ENCODE results near the gene CDK2.
"Not testable (repeated sequence)": the region's sequence is repeated elsewhere in the genome, so short reads cannot be mapped to it uniquely, and the experiment has no call there.

The CDK2 gene

DNA sequence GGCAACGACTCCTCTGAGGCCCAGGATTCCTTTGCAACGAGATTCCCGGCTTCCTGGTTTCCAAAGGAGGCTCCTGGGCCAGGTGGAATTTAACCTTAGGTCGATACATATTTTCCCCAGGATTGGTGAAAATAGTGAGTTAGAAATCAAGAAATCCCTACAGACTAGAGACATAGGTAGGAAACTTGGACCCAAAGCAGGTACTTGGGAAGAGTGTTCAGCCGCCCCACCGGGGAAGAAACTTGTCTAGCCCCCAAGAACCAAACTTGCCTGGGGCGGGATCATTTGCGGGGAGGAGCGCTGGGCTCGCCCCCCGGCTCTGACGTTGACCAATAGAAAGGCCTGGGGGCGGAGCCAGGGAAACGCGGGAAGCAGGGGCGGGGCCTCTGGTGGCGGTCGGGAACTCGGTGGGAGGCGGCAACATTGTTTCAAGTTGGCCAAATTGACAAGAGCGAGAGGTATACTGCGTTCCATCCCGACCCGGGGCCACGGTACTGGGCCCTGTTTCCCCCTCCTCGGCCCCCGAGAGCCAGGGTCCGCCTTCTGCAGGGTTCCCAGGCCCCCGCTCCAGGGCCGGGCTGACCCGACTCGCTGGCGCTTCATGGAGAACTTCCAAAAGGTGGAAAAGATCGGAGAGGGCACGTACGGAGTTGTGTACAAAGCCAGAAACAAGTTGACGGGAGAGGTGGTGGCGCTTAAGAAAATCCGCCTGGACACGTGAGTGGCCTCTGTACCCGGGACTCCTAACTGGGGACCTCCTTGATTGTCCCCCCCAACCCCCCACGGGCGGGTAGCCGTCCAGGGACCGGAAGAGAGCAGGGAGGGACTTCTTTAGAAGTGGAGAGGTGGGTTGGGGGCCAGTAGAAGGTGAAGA is at the start of gene CDK2:
TSS of gene CDK2 (plus strand) at position 423 of the 874 bp plus-strand sequence. CDS start at position 602, 179 bp downstream.
- peak; percentile 78 to 87 for DNase-seq (ENCODE audit: low read depth in 1 of 2, low spot score in 1 of 2)

GRCh38 chr12:55919032-55919431 is 47.6 kb upstream of the CDK2 start:
- not testable (repeated sequence) for DNase-seq (ENCODE audit: low read depth in 1 of 2, low spot score in 1 of 2)

- DNase-seq (ENCODE audit: low read depth in 1 of 2, low spot score in 1 of 2): no peak
These were observed 44.5 kb upstream of the CDK2 start for GRCh38 chr12:55922126-55922525.

DNA sequence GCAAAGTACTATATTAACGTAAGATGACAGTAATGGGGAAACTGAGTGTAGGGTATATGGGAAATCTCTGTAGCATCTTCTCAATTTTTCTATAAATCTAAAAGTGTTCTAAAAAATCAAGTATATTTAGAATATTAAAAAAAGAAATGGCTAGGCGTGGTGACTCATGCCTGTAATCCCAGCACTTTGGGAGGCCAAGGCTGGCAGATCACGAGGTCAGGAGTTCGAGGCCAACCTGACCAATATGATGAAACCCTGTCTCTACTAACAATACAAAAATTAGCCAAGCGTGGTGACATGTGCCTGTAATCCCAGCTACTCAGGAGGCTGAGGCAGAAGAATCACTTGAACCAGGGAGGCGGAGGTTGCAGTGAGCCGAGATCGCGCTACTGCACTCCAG is 43.0 kb upstream of the CDK2 start:
- DNase-seq (ENCODE audit: low read depth in 1 of 2, low spot score in 1 of 2): not testable (repeated sequence)

GRCh38 chr12:55925371-55925770 is 41.3 kb upstream of the CDK2 start:
- no peak for DNase-seq (ENCODE audit: low read depth in 1 of 2, low spot score in 1 of 2)

GRCh38 chr12:55925870-55926737 is 40.5 kb upstream of the CDK2 start:
- no peak for DNase-seq (ENCODE audit: low read depth in 1 of 2, low spot score in 1 of 2)

GRCh38 chr12:55926738-55927587 is 39.7 kb upstream of the CDK2 start:
- DNase-seq (ENCODE audit: low read depth in 1 of 2, low spot score in 1 of 2): peak; percentile 79 to 91

- DNase-seq (ENCODE audit: low read depth in 1 of 2, low spot score in 1 of 2): peak in 1 of 2 donors; percentile 56
These were observed 38.8 kb upstream of the CDK2 start, which contains the start of gene PYM1 for GRCh38 chr12:55927588-55928502. Gene PYM1, minus strand, starts transcription at chr12:55927894. Its CDS starts 133 bp downstream, at chr12:55927761.

DNA sequence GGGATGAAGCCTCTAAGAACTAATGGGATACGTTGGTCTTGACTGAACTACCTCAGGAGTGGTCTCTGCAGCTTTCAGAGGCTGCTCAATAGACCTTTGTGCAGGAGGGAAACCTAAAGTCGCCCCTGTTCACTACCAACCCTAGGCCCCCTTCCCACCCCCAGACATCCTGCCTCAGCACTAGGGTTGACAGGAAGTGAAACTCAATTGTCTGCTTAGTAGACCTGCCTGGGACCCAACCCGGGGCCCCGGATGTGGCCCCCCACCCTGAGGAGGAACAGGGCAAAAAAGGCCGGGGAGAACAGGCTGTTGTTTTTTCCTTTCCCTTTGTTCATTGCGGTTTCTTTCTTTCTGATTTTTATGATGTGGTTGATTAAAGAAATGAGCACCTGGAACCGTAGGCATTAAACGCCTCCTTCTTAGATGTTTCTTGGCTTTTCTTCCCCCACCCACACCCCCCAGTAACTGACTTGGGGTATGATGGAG is 37.3 kb upstream of the CDK2 start:
- DNase-seq (ENCODE audit: low read depth in 1 of 2, low spot score in 1 of 2): peak; percentile 58 to 84

GRCh38 chr12:55930771-55931316 is 35.8 kb upstream of the CDK2 start, which contains the start of gene DGKA:
Gene DGKA, plus strand, starts transcription at chr12:55931162. Its CDS starts 5,342 bp downstream, at chr12:55936504.
- DNase-seq (ENCODE audit: low read depth in 1 of 2, low spot score in 1 of 2): peak; percentile 51 to 73

GRCh38 chr12:55931317-55931779 is 35.3 kb upstream of the CDK2 start:
- no peak for DNase-seq (ENCODE audit: low read depth in 1 of 2, low spot score in 1 of 2)

DNA sequence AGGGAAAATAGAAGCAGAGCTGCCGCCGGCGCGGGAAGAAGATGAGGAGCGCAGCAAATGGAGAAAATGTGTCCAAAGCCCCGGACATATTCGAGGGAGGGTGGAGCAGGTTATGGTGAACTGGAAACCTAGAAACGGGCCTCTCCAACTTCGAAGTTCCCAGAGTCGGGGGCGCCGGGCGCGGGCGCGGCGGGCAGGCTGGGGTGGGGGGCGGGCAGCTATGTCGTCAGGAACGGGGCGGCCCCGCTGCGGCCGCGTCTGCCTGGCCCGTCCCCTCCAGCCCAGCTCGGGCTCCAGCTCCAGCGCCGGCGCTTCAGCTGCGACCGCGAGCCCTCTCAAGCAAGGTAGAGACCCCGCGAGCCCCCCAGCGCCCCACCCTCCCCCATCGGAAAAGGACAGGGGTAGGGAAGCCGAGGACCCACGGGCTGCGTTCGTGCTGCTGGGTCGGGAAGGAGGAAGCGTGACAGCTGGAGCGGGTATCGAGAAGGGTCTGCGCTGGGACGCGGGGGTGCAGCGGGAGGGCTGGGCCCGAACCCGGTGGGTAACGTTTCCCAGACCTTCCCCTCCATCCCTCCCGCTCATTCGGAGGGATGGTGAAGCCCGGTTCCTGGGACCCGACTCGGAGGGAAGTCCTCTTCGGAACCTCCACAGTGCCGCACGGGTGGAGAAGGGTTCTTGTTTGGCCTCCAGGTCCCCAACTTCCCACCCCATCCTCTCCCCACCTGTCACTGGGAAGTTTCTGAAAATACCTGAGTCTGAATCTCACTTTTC is 34.7 kb upstream of the CDK2 start:
- DNase-seq (ENCODE audit: low read depth in 1 of 2, low spot score in 1 of 2): no peak

DNA sequence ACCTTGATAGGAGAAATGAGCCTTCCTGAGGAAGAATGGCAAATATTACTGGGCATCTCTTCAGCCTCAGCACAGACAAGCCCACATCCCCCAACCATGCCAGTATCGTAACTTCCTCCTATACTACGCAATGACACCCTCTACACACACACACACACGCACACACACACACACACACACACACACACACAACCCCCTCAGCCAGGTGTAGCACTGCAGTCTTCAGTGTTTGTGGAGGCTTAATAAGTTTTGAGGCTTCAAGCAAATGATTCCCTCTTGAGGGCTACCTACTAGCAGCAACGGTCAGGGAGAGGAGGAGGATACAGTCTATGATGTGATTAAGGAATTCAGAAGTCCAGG is 34.1 kb upstream of the CDK2 start:
- no peak for DNase-seq (ENCODE audit: low read depth in 1 of 2, low spot score in 1 of 2)

- no peak for DNase-seq (ENCODE audit: low read depth in 1 of 2, low spot score in 1 of 2)
These were observed 33.3 kb upstream of the CDK2 start for GRCh38 chr12:55933169-55933798.

- no peak for DNase-seq (ENCODE audit: low read depth in 1 of 2, low spot score in 1 of 2)
These were observed 32.6 kb upstream of the CDK2 start for GRCh38 chr12:55933799-55934742.

GRCh38 chr12:55934773-55935172 is 31.9 kb upstream of the CDK2 start:
- no peak for DNase-seq (ENCODE audit: low read depth in 1 of 2, low spot score in 1 of 2)

GRCh38 chr12:55935738-55936151 is 30.9 kb upstream of the CDK2 start:
- DNase-seq (ENCODE audit: low read depth in 1 of 2, low spot score in 1 of 2): no peak
